Measurements from ENCODE around the gene EPHA1. TPM values are rescaled to one million over a fixed set of nuclear protein-coding genes. Genes with fewer than 3 reads are reported as not detected.
A peak's percentile ranks its signal among the peaks of the same experiment; 100 is the strongest.

EPHA1 gene
- total and polyA plus RNA-seq, 4 donors = 0.89 to 6.6 (median 2.3) TPM

- 22% methylated on average over 17 of the region's 19 CpGs for WGBS (ENCODE audit: insufficient coverage)
- no peaks in the 10 kb centered on the region for H3K9me3 ChIP-seq (ENCODE audit: control insufficient read depth, insufficient read depth, low read length)
- H3K27ac ChIP-seq (ENCODE audit: low read depth, low read length) = no peak overlapping the region
- H3K4me3 ChIP-seq (ENCODE audit: low read depth, low read length) = peak overlapping the region; percentile 43
- H3K27me3 ChIP-seq (ENCODE audit: control insufficient read depth, insufficient read depth, low read length) = no peaks in the 10 kb centered on the region
- H3K4me1 ChIP-seq (ENCODE audit: control insufficient read depth, insufficient read depth, low read length) = peaks cover 25% of the 10 kb centered on the region
- H3K36me3 ChIP-seq (ENCODE audit: control insufficient read depth, insufficient read depth, low read length) = peaks cover 18% of the 10 kb centered on the region
- peak in 1 of 6 donors; percentile 69 for DNase-seq (ENCODE audit: low read depth in 4 of 6, low spot score in 6 of 6)
These were observed 45.4 kb downstream of the EPHA1 start for GRCh38 chr7:143363016-143363937.

- peak within 1 kb of the TSS; percentile 60 for H3K27ac ChIP-seq (ENCODE audit: low read depth, low read length)
- 0% methylated on average over 100 of the region's 112 CpGs for WGBS (ENCODE audit: insufficient coverage)
These were observed 46.3 kb downstream of the EPHA1 start, which contains the start of gene FAM131B for GRCh38 chr7:143362131-143363015. FAM131B (minus strand) TSS chr7:143362713; CDS start chr7:143362603, 110 bp downstream.

GRCh38 chr7:143361552-143362130, 47.0 kb downstream of the EPHA1 start:
- WGBS (ENCODE audit: insufficient coverage) = 0% methylated on average over 31 of the region's 46 CpGs
- Histone ChIP-seq H3K4me1 (ENCODE audit: control insufficient read depth, insufficient read depth, low read length) (peaks cover 26% of the 10 kb centered on the region), H3K27me3 (ENCODE audit: control insufficient read depth, insufficient read depth, low read length) (no peaks in the 10 kb centered on the region), H3K9me3 (ENCODE audit: control insufficient read depth, insufficient read depth, low read length) (no peaks in the 10 kb centered on the region), H3K36me3 (ENCODE audit: control insufficient read depth, insufficient read depth, low read length) (peaks cover 23% of the 10 kb centered on the region), H3K27ac (ENCODE audit: low read depth, low read length) (peak overlapping the region; percentile 60), H3K4me3 (ENCODE audit: low read depth, low read length) (peak overlapping the region; percentile 61)
- peak in 1 of 6 donors; percentile 85 for DNase-seq (ENCODE audit: low read depth in 4 of 6, low spot score in 6 of 6)

More at GRCh38 chr7:143362131-143363015, 46.3 kb downstream of the EPHA1 start, which contains the start of gene FAM131B:
- peak in 2 of 6 donors; percentile 81 to 83 for DNase-seq (ENCODE audit: low read depth in 4 of 6, low spot score in 6 of 6)
- no peaks in the 10 kb centered on the region for H3K9me3 ChIP-seq (ENCODE audit: control insufficient read depth, insufficient read depth, low read length)
- H3K4me1 ChIP-seq (ENCODE audit: control insufficient read depth, insufficient read depth, low read length) = peaks cover 25% of the 10 kb centered on the region
- peak within 1 kb of the TSS; percentile 61 for H3K4me3 ChIP-seq (ENCODE audit: low read depth, low read length)
- peaks cover 18% of the 10 kb centered on the region for H3K36me3 ChIP-seq (ENCODE audit: control insufficient read depth, insufficient read depth, low read length)
- H3K27me3 ChIP-seq (ENCODE audit: control insufficient read depth, insufficient read depth, low read length) = no peaks in the 10 kb centered on the region

GRCh38 chr7:143360788-143361551, 47.7 kb downstream of the EPHA1 start:
- H3K27me3 ChIP-seq (ENCODE audit: control insufficient read depth, insufficient read depth, low read length) = no peaks in the 10 kb centered on the region
- H3K27ac ChIP-seq (ENCODE audit: low read depth, low read length) = no peak overlapping the region
- 12% methylated on average over 15 of the region's 19 CpGs for WGBS (ENCODE audit: insufficient coverage)
- H3K36me3 ChIP-seq (ENCODE audit: control insufficient read depth, insufficient read depth, low read length) = peaks cover 30% of the 10 kb centered on the region
- peak overlapping the region; percentile 32 for H3K4me3 ChIP-seq (ENCODE audit: low read depth, low read length)
- peak in 2 of 6 donors; percentile 57 to 71 for DNase-seq (ENCODE audit: low read depth in 4 of 6, low spot score in 6 of 6)
- H3K4me1 ChIP-seq (ENCODE audit: control insufficient read depth, insufficient read depth, low read length) = peaks cover 33% of the 10 kb centered on the region
- H3K9me3 ChIP-seq (ENCODE audit: control insufficient read depth, insufficient read depth, low read length) = no peaks in the 10 kb centered on the region

GRCh38 chr7:143359771-143360353, 48.8 kb downstream of the EPHA1 start:
- no peak overlapping the region for H3K27ac ChIP-seq (ENCODE audit: low read depth, low read length)
- H3K36me3 ChIP-seq (ENCODE audit: control insufficient read depth, insufficient read depth, low read length) = peaks cover 41% of the 10 kb centered on the region
- 88% methylated on average over 7 of the region's 11 CpGs for WGBS (ENCODE audit: insufficient coverage)
- no peaks in the 10 kb centered on the region for H3K9me3 ChIP-seq (ENCODE audit: control insufficient read depth, insufficient read depth, low read length)
- peaks cover 44% of the 10 kb centered on the region for H3K4me1 ChIP-seq (ENCODE audit: control insufficient read depth, insufficient read depth, low read length)
- H3K4me3 ChIP-seq (ENCODE audit: low read depth, low read length) = no peak overlapping the region
- DNase-seq (ENCODE audit: low read depth in 4 of 6, low spot score in 6 of 6) = no peak
- H3K27me3 ChIP-seq (ENCODE audit: control insufficient read depth, insufficient read depth, low read length) = no peaks in the 10 kb centered on the region

- WGBS (ENCODE audit: insufficient coverage) = 93% methylated on average over 10 of the region's 12 CpGs
- Histone ChIP-seq H3K27me3 (ENCODE audit: control insufficient read depth, insufficient read depth, low read length) (no peaks in the 10 kb centered on the region), H3K27ac (ENCODE audit: low read depth, low read length) (no peak overlapping the region), H3K4me1 (ENCODE audit: control insufficient read depth, insufficient read depth, low read length) (peaks cover 45% of the 10 kb centered on the region), H3K9me3 (ENCODE audit: control insufficient read depth, insufficient read depth, low read length) (no peaks in the 10 kb centered on the region), H3K36me3 (ENCODE audit: control insufficient read depth, insufficient read depth, low read length) (peaks cover 49% of the 10 kb centered on the region), H3K4me3 (ENCODE audit: low read depth, low read length) (no peak overlapping the region)
- no peak for DNase-seq (ENCODE audit: low read depth in 4 of 6, low spot score in 6 of 6)
These were observed 50.0 kb downstream of the EPHA1 start for GRCh38 chr7:143358626-143359025.

- no peak overlapping the region for H3K4me3 ChIP-seq (ENCODE audit: low read depth, low read length)
- 93% methylated on average over 13 of the region's 13 CpGs for WGBS (ENCODE audit: insufficient coverage)
- H3K27ac ChIP-seq (ENCODE audit: low read depth, low read length) = no peak overlapping the region
- peaks cover 42% of the 10 kb centered on the region for H3K4me1 ChIP-seq (ENCODE audit: control insufficient read depth, insufficient read depth, low read length)
- no peak for DNase-seq (ENCODE audit: low read depth in 4 of 6, low spot score in 6 of 6)
- no peaks in the 10 kb centered on the region for H3K9me3 ChIP-seq (ENCODE audit: control insufficient read depth, insufficient read depth, low read length)
- peaks cover 52% of the 10 kb centered on the region for H3K36me3 ChIP-seq (ENCODE audit: control insufficient read depth, insufficient read depth, low read length)
- no peaks in the 10 kb centered on the region for H3K27me3 ChIP-seq (ENCODE audit: control insufficient read depth, insufficient read depth, low read length)
These were observed 52.1 kb downstream of the EPHA1 start for GRCh38 chr7:143356414-143357050.
